ELR (cell line): ENCODE data around the gene C13orf46.
A peak's percentile ranks its signal among the peaks of the same experiment; 100 is the strongest.
"Not testable (repeated sequence)": the region's sequence is repeated elsewhere in the genome, so short reads cannot be mapped to it uniquely, and the experiment has no call there.

ENCODE experiments used
- DNase-seq: peaks from one replicate; pipeline ENCODE4 v3.0.0-alpha.2; 2015; ENCODE audit warnings: low read depth

The C13orf46 gene

DNA sequence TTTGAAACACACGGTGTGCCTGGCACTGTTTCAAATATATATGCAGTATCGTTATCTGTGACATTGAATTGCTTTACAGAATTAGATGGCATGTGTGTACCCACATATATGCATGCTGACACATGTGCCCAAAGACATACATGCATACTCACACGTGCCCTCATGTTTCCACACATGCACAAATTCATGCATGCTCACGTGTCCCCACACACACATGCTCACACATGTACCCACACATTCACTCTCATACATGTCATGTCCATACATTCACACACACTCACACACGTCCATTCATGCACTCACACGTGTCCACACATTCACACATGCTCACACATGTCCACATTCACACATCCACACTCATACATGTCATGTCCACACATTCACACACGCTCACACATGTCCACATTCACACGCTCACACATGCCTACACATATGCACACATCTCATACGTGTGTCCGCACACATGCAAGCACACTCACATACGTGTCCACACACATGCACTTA lies 17.9 kb upstream of the C13orf46 start:
- DNase-seq = no peak

- DNase-seq = no peak
Measured at GRCh38 chr13:113991191-113991669, 17.4 kb upstream of the C13orf46 start.

DNA sequence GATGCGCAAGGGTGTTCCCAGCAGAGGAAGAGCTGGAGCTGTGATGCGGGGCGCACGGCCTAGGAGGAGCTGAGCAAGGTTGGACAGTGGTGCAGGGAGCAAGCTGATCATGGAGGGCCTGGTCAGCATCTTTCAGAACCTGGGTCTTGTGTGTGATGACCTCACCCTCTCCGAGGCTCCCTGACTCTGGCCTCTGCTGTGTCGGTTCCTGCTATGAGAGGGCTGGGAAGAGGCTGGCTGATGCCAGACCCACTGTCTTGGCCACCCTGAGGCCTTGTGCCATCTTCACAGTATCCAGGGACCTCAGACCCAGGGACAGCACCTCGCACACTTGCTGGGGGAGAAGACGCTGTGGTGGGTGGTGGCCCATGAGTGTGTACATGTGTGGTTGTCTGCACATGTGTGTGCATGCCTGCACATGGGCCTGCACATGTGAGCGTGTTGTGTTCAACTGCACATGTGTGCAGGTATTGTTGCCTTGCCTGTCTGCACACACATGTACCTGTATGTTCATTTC lies 16.5 kb upstream of the C13orf46 start:
- no peak for DNase-seq

- no peak for DNase-seq
Measured at GRCh38 chr13:113989585-113990300, 15.9 kb upstream of the C13orf46 start.

DNA sequence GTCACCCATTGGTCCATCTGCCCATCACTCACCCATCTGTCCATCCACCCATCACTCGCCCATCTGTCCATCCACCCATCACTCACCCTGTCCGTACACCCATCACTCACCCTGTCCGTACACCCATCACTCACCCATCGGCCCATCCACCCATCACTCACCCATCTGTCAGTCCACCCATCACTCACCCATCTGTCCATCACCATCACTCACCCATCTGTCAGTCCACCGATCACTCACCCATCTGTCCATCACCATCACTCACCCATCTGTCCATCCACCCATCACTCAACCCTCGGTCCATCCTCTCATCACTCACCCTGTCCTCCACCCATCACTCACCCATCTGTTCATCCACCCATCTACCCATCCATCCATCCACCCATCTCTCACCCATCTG lies 15.0 kb upstream of the C13orf46 start:
- DNase-seq = not testable (repeated sequence)

- DNase-seq = no peak
Measured at GRCh38 chr13:113982296-113982661, 8.4 kb upstream of the C13orf46 start.

GRCh38 chr13:113981611-113982295 lies 7.9 kb upstream of the C13orf46 start:
- DNase-seq = no peak

DNA sequence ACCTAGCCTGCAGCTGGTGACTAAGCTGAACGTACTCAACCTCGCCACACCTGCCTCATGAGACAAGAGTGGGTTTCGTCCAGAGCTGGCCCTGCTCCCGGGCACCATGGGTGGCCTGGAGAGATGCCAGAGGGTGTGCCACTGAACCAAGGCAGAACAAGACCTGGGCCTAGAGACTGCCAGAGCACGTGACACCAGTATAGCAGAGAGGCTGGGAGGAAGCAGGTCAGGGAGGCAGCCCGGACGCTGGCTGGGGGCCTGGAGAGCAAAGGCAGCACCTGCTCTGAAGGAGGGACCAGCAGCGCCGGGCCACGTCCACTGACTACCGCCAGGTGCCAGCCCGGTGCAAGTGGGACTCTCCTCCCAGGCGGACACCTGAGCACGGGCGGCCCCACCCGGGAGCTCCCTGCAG lies 7.3 kb upstream of the C13orf46 start:
- no peak for DNase-seq

GRCh38 chr13:113980489-113981064 lies 6.7 kb upstream of the C13orf46 start:
- no peak for DNase-seq

- no peak for DNase-seq
Measured at GRCh38 chr13:113979791-113980471, 6.1 kb upstream of the C13orf46 start.

- no peak for DNase-seq
Measured at GRCh38 chr13:113978741-113979481, 5.0 kb upstream of the C13orf46 start.

DNA sequence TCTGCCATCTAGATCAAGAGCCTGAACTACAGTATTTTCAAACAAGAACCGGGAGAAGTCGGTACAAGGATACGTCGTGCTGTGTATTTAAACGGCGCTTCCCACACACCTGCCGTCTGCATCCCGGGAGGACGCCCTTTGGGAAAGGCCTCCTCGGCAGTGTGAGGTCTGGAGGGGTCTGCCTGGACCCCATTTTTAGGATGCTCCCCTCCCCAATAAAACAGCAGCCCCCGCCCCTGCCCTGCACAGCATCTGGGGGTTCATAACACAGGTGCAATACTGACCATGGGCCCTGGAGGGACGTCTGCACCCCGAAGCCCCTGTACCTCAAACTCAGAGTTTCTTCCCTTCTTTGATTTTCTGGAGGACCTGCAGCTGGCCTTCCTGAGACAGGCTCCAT lies 4.1 kb upstream of the C13orf46 start:
- DNase-seq = no peak

DNA sequence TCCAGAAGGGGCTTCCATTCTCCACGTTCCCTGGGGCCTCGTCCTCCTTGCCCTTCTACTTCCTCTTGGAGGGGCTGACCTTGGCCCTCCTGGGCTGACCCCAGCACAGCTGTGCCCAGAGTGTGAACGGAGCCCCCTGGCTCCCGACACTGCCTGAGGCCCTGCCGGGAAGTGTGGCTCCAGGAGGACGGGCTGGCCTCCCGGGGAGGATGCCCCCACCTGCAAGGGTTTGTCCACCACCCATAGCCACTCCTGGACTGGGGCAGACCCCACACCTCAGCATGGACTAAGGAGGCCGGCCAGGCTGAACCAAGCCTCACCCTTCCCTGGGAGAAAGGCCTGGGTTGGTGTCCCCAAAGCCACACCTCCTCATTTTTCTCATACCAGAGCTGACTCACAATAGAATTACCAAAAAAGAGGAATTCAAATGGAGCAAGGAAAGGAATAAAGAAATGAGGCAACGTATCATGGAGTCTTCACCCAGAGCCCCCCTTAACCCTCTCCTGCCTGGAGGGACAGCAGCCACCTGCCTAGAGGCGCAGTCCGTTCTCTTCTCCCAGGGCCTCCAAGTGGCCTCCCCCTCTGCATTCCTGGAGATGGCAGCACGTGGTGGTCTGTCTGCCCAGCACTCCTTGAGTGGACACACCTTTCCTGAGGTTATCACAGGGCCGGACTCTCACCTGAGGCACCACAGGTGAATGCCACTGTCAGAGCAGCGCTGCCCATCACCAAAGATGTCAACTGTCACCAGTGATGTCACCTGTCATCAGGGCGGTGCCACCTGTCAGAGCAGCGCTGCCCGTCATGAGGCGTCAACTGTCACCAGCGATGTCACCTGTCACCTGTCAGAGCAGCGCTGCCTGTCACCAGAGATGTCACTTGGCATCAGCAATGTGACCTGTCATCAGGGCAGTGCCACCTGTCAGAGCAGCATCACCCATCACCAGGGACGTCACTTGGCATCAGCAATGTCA lies 3.1 kb upstream of the C13orf46 start:
- peak; percentile 78 for DNase-seq

DNA sequence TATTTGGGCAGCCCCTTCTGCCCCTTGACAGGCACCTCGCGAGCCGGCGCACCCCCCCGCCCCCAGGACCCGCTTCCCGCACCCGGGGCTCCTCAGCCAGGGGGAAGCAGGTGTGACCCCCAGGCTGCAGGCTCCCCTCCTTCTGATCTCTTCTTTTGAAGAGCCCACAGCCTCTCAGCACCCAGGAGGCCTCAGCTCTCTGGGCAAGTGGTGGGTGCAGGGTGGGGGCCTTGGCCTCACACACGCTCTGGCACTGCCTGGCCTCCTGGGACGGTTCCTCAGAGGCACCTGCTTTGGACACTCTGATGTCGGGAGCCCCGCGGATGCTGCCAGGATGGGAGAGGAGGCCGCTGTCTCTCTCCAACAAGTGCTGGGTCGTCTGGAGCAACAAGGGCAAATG lies 1.5 kb upstream of the C13orf46 start:
- no peak for DNase-seq

DNA sequence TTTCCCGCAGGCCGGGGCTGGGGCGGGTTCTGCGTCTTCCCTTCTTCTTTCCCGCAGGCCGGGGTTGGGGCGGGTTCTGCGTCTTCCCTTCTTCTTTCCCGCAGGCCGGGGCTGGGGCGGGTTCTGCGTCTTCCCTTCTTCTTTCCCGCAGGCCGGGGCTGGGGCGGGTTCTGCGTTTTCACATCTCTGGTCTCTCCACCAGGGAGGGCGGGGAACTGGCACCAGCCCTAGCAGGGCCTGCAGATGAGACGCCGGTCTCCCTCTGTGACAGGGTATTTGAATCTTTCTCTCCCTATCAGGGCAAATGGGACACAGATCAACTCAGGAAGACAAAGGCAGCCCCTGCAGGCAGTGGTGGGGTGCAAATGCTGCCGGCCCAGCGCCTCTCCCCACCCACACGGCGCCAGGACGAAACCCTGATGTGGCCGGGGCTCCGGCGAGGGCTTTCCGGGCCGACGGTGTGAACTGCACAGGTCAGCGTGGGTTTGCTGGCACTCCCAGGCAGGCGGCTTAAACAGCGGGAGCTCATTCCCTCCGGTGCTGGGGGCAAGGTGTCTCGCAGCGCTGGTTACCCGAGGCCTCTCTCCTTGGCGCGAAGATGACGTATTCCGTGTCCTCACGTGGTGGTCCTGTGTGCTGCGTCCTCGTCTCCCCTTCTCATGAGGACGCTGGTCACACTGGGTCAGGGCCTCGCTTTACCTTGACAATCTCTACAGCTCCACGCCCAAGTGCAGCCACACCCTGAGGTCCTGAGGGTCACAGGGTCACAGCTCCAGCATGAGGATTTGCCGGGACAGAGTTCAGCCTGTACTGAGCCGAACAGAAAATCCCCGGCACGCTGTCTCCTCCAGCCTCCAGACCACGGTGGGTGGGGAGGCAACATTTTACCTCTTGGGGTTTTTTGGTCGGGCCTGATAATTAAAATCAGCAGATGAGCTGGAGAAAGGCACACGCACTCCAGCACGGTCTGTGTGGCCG lies 717 bp upstream of the C13orf46 start:
- DNase-seq = no peak

DNA sequence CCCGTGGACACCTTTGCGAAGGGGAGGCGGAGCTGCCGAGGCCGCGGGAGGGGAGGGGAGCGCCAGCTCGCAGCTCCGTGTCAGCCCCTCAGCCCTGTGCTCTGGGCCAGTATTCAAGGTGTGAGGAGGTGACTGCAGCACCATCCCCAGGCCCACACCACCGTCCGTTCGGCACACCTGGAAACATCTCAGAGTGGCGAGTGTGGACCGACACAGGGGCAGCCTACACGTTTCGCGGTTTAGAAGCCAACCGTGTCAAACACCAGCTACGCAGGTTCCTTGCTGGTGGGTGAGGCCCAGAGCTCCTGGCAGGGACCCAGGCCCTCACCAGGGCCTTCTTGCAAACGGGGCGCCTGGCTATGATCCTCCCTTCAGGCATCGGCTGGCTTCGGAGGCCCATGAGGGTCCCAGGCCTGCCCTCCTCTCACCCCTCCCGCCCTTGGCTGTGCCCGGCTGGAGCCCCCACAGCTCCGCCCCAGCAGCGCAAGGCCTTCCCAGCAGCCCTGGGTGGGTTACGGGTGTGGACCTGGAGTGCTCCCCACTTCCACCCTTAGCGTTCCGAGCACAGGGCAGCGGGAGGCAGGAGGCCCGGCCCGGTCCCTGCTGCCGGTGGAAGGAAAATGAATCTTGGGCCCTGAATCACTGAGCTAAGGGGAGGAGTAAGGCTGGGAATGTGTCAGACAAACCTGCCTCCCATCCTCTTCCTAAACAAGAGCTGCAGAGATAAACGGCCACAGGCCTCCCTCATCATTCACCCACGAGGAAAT lies 1.2 kb downstream of the C13orf46 start:
- DNase-seq = no peak

DNA sequence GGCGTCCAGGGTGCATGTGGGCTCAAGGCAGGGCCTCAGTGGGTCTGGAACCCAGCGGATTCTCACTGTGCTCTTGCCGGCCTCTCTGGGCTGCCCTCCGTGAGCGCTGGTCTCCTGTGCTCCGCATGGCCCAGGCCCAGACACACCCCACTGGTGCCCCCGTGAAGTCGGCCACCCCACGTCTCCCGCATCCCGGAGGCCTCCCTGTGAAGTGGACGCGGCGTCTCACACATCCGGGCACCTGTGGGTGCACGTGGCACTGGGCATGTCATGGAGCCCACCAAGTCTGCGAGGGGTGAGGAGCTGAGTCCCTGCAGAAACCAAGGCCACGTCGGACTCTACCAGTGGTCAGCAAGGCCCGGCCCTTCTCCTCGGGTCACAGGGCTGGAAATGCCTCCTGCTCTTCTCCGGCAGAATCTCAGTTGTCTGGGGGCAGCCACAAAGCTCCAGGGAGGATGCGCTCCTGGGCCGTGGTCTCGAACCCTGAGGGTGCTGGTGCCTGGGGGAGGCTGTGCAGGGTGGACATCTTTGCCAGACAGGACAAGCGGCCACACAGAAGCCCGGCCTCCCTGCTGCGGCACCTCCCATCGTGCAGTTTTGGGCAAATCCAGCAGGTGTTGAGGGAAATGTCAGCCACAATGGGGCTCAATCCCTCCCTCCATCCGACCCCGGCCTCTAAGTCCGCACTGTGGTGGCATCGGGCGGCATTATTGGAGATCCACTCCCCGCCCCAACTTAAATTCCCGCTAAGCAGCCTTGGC lies 2.2 kb downstream of the C13orf46 start:
- no peak for DNase-seq
